HS-5 (cell line): ENCODE measurements around the gene ASMT.
"Not testable (repeated sequence)": the region's sequence is repeated elsewhere in the genome, so short reads cannot be mapped to it uniquely, and the experiment has no call there.

Experiments
- DNase-seq: peaks from one replicate; pipeline ENCODE4 v3.0.0-alpha.2; 2012; ENCODE audit warnings: low read depth

Gene ASMT

DNA sequence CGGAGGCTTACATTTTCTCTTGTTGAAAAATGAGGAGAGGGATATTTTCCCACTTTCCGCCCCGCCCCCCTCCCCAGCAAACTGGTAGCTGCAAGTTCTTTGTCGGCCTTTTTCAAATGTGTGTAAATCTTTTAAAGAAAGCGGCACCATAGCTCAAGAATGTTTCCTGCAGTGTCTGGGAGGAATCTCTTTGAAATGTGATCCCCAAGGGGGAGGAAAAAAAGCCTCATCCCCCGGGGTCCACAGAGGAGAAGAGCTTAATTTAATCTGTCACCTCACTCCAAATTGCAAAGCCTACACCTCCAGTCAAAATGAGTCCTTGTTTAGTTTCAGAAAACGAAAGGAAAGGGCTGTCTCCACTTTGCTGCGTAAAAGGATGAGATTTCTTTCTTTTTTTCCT lies 34.8 kb downstream of the ASMT start:
- DNase-seq, result no peak

GRCh38 chrX:1652011-1652811 lies 37.4 kb downstream of the ASMT start:
- not testable (repeated sequence) for DNase-seq

GRCh38 chrX:1656379-1656778 lies 41.5 kb downstream of the ASMT start:
- DNase-seq, result no peak

- DNase-seq, result no peak
Measured at GRCh38 chrX:1657367-1658070, 42.7 kb downstream of the ASMT start.

DNA sequence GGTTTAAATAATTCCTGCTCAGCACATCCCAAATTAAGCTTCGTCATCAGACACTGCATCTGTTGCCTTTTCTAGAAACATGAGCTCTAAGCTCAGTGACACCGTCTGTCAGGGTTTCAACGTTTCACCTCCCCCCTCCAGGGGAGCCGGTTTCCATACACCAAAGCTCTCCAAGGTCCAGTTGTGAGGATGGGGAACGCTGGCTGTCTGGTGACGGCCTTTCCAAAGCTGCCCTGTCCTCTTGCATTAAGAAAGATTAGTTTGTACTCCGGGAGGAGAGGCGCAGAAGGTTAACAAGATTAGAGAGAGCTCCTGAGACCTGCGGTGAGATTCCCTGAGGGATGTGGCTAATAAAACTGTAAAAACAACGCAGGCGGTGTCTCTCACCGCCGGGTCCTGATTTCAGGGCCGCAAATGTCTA lies 43.2 kb downstream of the ASMT start:
- no peak for DNase-seq

DNA sequence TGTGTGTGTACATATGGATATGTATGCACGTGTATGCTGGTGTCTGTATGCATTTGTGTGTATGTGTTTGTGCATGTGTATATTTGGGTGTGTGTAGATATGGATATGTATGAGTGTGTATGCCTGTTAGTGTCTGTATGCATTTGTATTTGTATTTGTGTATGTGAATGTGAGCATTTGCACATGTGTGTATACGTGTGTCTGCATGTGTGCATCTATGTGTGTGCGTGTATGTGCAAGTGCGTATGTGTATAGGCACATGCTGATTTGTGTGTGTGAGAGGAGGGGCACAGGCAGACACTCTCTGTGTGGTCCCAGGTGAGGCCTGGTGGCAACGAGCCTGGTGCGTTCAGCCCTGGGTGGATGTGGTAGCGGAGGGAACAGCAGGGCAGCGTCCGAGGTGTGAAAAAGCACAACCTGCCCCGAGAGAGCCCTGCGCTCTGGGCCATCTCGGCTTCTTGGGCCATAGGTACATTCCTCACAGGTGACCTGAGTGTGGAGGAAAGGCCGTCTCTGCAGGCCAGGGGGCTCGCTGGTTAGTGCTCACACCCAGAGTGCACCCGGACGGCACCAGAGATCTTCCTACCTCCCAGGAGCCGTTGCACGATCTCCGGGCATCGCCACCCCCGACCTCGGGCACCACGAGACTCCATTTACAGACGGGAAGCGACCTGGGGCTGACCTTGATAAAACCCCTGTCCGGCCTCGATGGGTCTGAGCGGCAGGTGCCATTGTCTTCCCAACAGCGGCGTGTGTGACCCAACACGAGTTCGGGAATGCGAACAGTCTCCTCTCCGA lies 45.0 kb downstream of the ASMT start:
- DNase-seq, result no peak

- no peak for DNase-seq
Measured at GRCh38 chrX:1661048-1661921, 46.4 kb downstream of the ASMT start.

DNA sequence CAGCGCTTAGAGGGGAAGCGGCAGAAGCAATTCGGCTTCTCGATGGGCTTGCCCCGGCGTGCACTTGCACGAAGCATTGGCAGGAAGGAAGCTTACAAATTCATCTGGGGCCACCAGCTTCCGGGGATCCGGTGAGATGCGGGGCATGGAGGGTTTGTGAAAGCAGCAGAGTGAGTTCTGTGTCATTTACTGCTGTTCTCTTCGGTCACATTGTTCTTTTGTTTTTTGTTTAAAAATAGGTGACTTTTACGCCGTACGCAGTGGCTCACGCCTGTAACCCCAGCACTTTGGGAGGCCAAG lies 47.0 kb downstream of the ASMT start:
- no peak for DNase-seq

DNA sequence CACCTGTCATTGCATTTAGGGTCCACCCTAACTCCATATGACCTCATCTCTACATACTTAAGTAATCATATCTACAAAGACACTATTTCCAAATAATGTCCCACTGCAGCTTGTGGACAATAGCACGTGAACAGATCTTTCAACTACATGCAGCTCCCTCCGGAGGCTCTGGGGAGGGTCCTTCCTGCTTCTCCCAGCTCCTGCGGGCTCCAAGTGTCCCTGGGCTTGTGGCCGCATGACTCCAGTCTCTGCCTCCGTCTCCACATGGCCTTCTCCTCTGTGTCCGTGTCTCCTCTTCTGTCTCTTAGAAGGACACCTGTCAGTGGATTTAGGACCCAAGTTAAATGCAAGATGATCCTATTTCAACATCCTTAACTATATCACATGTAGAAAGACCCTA lies 52.7 kb downstream of the ASMT start:
- DNase-seq, result no peak

GRCh38 chrX:1673337-1673736 lies 58.5 kb downstream of the ASMT start:
- no peak for DNase-seq

DNA sequence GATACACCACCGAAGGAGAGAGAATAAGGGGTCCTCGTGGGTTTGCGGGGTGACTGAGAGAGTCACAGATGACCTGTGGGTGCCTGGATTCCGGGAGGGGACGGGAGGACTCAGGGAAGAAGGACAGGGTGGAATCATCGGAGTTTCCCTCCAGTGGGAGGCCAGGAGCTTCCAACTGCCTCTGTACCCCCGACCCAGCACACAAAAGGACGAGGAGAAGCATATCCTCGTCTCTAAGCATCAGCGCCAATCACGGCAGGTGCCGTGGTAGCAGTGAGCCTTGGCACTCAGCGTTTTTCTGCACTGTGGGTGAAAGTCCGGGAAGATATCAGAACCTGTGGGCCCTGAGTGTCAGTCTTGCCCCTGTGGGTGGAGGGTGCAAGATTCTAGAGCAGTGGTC lies 62.0 kb downstream of the ASMT start:
- DNase-seq, result no peak

DNA sequence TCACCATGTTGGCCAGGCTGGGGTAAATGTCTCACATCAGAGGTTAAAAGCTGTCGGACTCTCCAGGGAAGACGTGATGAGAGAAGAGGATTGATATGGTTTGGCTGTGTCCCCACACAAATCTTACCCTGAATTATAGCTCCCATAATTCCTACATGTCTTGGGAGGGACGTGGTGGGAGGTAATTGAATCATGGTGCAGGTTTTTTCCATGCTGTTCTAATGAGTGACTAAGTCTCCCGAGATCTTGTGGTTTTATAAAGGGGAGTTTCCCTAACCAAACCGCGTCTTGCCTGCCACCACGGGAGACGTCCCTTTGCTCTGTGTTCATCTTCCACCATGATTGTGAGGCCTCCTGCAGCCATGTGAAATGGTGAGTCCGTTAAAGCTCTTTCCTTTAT lies 64.4 kb downstream of the ASMT start:
- DNase-seq, result no peak

- no peak for DNase-seq
Measured at GRCh38 chrX:1681439-1681838, 66.6 kb downstream of the ASMT start.

GRCh38 chrX:1681856-1682255 lies 67.0 kb downstream of the ASMT start:
- not testable (repeated sequence) for DNase-seq

GRCh38 chrX:1682501-1682900 lies 67.6 kb downstream of the ASMT start:
- not testable (repeated sequence) for DNase-seq

DNA sequence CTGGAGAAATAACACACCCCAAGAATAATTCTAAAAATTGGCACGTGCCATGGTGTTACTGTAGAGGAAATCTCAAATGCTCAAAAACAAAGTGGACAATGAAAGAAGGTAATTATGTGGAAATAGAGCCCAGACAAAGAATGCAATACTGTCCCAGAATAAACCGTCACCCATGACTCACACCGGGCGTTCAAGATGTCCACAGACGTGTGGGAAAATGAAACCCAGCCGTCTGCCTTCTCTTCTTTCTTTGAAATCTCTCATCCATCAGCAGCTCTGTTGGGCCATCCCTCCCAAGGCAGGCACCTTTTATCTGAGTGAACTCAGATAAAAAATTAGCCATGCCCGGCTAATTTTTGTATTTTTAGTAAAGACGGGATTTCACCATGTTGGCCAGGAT lies 70.0 kb downstream of the ASMT start:
- not testable (repeated sequence) for DNase-seq

DNA sequence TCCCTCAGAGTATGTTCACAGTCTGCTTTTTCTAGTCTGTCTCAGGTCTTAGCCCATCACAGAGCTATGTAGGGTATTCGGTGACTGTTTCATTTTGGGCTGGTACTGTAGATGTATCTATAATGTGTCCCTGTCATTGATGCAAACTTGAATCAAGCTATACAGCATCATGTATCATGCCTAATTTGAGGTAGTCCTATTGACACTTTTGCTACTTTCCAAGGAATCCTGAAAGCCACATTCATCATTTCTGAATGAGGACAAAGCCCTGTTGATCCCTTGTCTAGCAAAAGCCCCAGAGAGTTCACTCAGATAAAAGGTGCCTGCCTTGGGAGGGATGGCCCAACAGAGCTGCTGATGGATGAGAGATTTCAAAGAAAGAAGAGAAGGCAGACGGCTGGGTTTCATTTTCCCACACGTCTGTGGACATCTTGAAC lies 70.6 kb downstream of the ASMT start:
- DNase-seq, result not testable (repeated sequence)

DNA sequence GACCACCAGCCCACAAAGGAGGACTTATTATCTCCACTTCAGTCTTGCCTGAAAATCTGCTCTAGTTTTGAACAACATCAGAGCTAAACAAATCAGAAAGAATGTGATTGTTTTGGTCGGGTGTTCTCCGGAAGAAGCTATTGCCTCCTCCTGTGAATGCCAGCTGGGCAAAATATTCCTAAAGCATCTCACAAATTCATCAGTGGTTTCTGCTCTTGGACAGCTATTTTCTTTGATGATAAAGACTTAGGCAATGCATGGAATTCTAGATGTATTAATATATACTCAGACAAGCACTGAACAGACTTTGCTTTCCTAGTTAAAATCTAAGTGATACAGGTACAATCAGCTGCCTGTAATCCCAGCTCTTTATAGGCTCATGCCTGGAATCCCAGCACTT lies 71.8 kb downstream of the ASMT start:
- peak; percentile 2 for DNase-seq
